HG02759 (cell line): ENCODE data around the gene PHC1.
"Not testable (repeated sequence)": the region's sequence is repeated elsewhere in the genome, so short reads cannot be mapped to it uniquely, and the experiment has no call there.

ENCODE experiments used
- ATAC-seq: cut with Tn5 transposase; IDR thresholded peaks from one replicate; pipeline ENCODE4 v1.9.1; 2021; ENCODE audit warnings: mild to moderate bottlenecking, moderate library complexity; ENCODE audit not compliant: unreplicated experiment

PHC1 gene

DNA sequence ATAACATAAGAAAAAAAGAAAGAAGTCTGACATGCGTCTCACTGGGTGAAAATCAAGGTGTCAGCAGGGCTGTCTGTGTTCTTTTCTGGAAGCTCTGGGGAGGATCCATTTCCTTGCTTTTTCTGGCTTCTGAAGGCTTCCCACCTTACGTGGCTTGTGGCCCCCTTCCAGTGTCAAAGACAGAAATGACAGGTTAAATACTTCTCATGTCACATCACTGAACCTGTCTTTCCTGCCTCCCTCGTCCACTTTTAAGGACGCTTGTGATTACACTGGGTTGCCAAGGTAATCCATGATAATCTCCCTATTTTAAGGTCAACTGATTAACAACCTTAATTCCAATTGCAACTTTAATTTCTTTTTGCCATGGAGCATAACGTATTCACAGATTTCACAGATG, 4.6 kb upstream of the PHC1 start:
- ATAC-seq: no peak

DNA sequence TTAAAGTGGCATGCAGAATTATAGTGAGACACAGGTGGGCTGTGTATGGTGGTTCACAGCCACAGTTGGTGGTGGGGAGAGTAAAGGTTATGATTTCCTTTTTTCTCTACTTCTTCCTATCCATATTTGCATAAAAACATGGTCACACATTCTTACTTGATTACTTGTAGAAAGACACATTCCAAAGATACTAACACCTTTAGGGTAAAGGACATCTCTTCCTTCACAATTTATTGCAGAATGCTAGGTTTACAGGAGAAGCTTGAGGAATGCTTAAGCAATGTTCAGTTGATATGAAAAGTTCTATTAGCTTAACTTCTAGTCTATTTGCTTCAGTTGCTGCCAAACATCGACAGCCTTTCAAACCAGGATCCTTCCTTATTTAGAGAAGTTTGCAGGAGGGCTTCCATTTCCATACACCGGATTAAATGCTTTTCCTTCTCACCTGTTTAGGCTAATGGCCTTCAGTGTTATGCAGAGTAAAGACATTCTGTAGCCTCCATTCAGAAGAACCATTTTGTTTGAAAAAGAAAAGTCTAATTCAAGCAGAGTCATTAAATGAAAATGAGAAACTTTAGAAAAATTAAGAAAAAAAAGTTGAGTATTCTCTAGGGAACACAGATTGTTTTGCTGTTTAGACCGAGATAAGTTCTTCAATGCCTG, 2.6 kb upstream of the PHC1 start:
- no peak for ATAC-seq

DNA sequence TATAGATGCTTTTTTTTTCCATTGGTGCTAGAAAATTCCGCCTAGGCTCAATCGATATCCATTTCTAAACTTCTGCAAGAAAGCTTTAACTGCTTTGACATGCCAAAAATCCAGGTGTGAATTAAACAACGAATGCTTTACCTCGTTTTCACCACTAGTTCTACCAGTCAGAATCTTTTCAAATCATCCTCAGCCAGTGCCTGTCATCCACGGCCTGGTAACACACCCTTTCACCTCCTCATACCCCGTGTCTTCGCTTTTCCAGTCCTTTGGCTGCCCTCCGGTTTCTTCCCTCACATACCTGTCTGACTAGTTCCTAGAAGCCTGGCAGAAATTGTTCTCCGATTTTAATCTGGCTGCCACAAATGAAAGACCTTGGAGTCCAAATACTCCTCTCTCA, 1.4 kb upstream of the PHC1 start:
- no peak for ATAC-seq

DNA sequence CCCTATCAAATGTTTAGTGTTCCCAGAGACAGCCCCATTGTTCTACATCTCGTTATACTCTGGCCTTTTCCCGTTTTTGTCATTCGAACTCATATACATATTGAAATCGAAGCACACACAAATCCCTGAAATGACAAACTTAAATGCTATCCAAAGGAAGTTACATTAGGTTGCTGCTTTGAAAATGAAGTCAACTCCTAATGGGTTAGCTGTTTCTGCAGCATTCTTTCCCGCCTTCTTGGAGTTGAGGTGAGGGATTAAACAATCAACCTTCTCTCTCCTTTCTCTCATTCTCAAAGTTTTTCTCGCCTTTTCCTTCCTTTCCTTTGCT, 642 bp upstream of the PHC1 start:
- ATAC-seq: no peak

- peak; percentile 77 for ATAC-seq
Observed at GRCh38 chr12:8914716-8915526, 612 bp downstream of the PHC1 start.

DNA sequence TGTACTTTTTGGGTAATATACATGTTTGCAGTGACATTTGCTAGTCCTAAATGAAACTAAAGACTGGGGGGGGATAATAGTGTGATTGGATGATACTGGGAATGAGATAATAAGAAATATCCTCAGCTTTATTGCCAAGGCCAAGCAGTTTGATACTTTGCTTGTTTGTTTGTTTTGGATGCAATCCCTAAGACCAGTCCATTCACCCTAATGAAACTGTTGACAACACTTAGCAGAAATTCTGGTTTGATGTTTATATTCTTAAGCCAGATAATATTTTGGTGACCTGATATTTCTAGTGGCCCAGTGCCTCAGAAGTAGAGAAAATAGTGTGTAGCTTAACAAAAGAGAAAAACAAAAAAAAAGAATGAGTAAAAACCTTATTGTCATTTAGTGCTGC, 1.8 kb downstream of the PHC1 start:
- no peak for ATAC-seq

- ATAC-seq: no peak
Observed at GRCh38 chr12:8917031-8917430, 2.7 kb downstream of the PHC1 start.

DNA sequence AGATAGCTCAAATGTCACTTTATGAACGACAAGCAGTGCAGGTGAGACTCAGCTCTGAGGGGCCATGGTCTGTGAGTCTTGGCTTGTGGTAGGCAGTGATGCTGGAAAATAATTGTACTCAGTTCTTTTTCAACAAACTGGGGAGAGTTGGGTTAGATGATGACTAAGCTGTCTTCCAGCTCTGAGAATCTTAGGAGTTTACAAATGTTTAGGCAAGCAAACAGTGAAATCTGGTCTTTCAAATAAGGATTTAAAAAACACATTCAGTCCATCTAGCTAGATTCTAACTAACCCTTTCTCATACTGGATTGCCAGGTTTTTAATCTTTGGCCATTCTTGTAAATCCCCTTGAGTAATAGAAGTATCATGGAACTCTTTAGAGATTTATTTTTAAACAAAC, 3.4 kb downstream of the PHC1 start:
- no peak for ATAC-seq

- not testable (repeated sequence) for ATAC-seq
Observed at GRCh38 chr12:8919643-8920042, 5.3 kb downstream of the PHC1 start.

GRCh38 chr12:8922544-8922943, 8.2 kb downstream of the PHC1 start:
- ATAC-seq: no peak

- not testable (repeated sequence) for ATAC-seq
Observed at GRCh38 chr12:8930655-8931323, 16.5 kb downstream of the PHC1 start.

- ATAC-seq: not testable (repeated sequence)
Observed at GRCh38 chr12:8932464-8932863, 18.2 kb downstream of the PHC1 start.

DNA sequence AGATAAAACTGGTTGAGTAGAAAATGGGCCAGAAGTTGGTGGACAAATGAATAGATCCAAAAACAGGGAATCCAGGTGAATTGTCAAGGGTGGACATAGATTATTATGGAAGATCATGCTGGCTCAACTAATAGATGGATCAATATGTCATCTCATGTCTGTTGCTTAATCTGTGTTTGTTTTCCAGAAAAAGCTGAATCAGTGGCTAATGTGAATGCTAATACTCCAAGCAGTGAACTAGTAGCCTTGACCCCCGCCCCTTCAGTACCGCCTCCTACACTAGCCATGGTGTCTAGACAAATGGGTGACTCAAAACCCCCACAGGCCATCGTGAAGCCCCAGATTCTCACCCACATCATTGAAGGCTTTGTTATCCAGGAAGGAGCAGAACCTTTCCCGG, 19.8 kb downstream of the PHC1 start:
- not testable (repeated sequence) for ATAC-seq

DNA sequence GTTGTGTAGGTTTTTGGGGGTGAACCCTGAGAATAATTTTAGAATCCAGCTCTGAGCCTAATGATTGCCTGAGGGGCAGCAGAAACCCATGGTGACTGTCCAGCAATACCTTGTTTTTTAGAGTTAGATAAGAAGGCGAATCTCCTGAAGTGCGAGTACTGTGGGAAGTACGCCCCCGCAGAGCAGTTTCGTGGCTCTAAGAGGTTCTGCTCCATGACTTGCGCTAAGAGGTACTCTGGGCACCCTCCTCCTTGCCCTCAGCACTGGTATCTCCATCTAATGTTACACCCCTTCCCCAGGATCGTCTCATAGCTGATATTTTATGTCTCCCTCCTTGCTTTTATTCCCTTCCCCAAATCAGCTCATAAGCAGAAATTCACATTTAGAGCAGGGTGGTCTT, 22.4 kb downstream of the PHC1 start:
- no peak for ATAC-seq

- ATAC-seq: not testable (repeated sequence)
Observed at GRCh38 chr12:8937842-8938442, 23.6 kb downstream of the PHC1 start.

- no peak for ATAC-seq
Observed at GRCh38 chr12:8941691-8942478, 27.6 kb downstream of the PHC1 start.

GRCh38 chr12:8943565-8944186, 29.4 kb downstream of the PHC1 start:
- ATAC-seq: no peak

DNA sequence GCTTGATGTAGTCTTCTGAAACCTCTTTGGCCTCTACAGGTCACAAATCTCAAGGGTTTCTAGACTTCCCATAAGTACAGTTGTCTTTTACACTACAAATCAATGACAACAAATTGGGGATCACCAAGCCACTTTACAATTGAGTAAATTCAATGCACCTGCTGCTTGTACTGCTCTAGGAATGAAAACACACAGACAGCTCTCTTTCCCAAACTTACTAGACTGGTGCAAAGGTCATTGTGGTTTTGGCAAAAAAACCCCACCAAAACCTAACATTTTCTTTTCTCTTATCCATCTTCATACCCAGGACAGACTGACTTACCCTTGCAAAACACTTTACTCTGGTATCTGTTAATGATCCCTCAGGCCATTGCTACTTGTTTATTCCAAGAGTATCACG, 32.4 kb downstream of the PHC1 start:
- no peak for ATAC-seq

- no peak for ATAC-seq
Observed at GRCh38 chr12:8947737-8948136, 33.4 kb downstream of the PHC1 start.

DNA sequence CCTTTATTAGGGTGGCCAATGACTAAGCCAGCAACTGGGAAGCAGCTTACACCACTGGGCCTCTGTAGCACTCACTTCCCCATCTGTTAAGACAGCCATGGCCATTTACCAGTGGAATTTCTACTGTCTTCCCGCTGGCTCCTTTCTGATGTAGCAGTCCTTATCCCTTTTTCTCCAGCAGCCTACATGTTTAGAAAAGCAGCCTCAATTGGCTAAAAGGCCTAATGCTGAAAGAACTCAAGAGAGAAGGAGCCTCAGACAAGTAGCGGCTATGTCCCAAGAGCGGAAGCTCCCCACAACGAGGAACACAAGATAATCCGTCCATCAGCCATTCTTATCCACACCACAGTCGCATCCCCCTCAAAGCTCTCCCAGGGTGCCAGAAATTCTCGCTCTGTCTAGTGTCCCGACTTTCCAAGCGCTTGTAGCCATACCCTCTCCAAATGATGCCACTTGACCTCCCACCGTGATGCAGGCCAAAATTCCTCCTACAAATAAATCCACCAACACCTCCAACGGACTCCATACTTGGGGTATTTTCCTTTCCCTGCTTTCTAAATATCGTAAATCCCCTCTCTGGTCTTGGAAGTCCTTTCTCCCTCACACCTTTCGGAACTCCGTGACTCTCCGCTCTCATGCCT, 34.5 kb downstream of the PHC1 start:
- ATAC-seq: no peak
